HEK293 (cell line): ENCODE measurements around the gene RIC8B.

Experiments
- CTCF ChIA-PET: fragments of 350-600 bp; formaldehyde crosslinking; extraction: SDS; loops from one replicate; lab custom pipeline; 2021; ENCODE audit warnings: antibody characterized with exemption; lab: Yijun Ruan, JAX
- POLR2A ChIA-PET: fragments of 300-600 bp; formaldehyde crosslinking; extraction: SDS; loops from one replicate; lab custom pipeline; 2020; ENCODE audit warnings: antibody characterized with exemption, inconsistent platforms; lab: Yijun Ruan, JAX
- H3K27ac ChIP-seq: fragments of 200-500 bp; sonication (Bioruptor generic); 2 replicates; pipeline ENCODE4 v1.5.1; 2014; ENCODE audit warnings: low read depth, low read length, control low read depth, inconsistent platforms; ENCODE audit errors: extremely low read depth
- H3K36me3 ChIP-seq, 2 experiments: fragments of 200-500 bp in 1 of 2; sonication (Bioruptor generic) in 1 of 2; 1 replicate in 1 of 2; 2 replicates in 1 of 2; pipeline ENCODE4 v1.5.1; 2014 to 2017; ENCODE audit warnings: inconsistent platforms in 2 of 2, low read length in 2 of 2; ENCODE audit not compliant: control insufficient read depth in 2 of 2, insufficient read depth in 1 of 2
- H3K4me1 ChIP-seq: fragments of 200-500 bp; sonication (Bioruptor generic); 2 replicates; pipeline ENCODE4 v1.5.1; 2014; ENCODE audit warnings: mild to moderate bottlenecking, low read length, inconsistent platforms; ENCODE audit not compliant: control insufficient read depth, insufficient read depth
- H3K4me3 ChIP-seq: 2 replicates; pipeline ENCODE4 v1.5.1; 2011; ENCODE audit warnings: low read depth, mild to moderate bottlenecking, control low read depth, low read length, moderate library complexity
- H3K9me3 ChIP-seq: fragments of 200-500 bp; sonication (Bioruptor generic); 2 replicates; pipeline ENCODE4 v1.5.1; 2014; ENCODE audit warnings: low read depth, low read length, inconsistent platforms; ENCODE audit not compliant: control insufficient read depth, insufficient read depth
- KLF1 ChIP-seq: fragments of 450-650 bp; formaldehyde crosslinking; IDR thresholded peaks from 2 replicates; pipeline ENCODE4 v1.5.1; 2016; ENCODE audit warnings: missing biosample characterization, missing genetic modification characterization
- SETDB1 ChIP-seq: IDR thresholded peaks from one replicate; pipeline ENCODE4 v1.6.1; 2017; ENCODE audit warnings: mild to moderate bottlenecking, low read length, moderate library complexity, mixed read lengths; ENCODE audit not compliant: insufficient read length
- ZBTB21 ChIP-seq: fragments of 450-650 bp; formaldehyde crosslinking; IDR thresholded peaks from 2 replicates; pipeline ENCODE4 v1.5.1; 2017; ENCODE audit warnings: missing biosample characterization, missing genetic modification characterization
- ZNF10 ChIP-seq: fragments of 450-650 bp; formaldehyde crosslinking; IDR thresholded peaks from 2 replicates; pipeline ENCODE4 v1.5.1; 2017; ENCODE audit warnings: missing biosample characterization, missing genetic modification characterization
- ZNF140 ChIP-seq: fragments of 450-650 bp; formaldehyde crosslinking; IDR thresholded peaks from 2 replicates; pipeline ENCODE4 v1.5.1; 2016; ENCODE audit warnings: missing biosample characterization, missing genetic modification characterization
- ZNF169 ChIP-seq: fragments of 450-650 bp; formaldehyde crosslinking; IDR thresholded peaks from 2 replicates; pipeline ENCODE4 v1.5.1; 2016; ENCODE audit warnings: missing biosample characterization, missing genetic modification characterization
- ZNF664 ChIP-seq: fragments of 450-650 bp; formaldehyde crosslinking; IDR thresholded peaks from 2 replicates; pipeline ENCODE4 v1.5.1; 2016; ENCODE audit warnings: missing biosample characterization, missing genetic modification characterization
- ZNF777 ChIP-seq: fragments of 450-650 bp; formaldehyde crosslinking; IDR thresholded peaks from 2 replicates; pipeline ENCODE4 v1.5.1; 2017; ENCODE audit warnings: missing biosample characterization, missing genetic modification characterization, borderline replicate concordance
- ZSCAN30 ChIP-seq: fragments of 450-650 bp; IDR thresholded peaks from 2 replicates; pipeline ENCODE4 v1.5.1; 2018; ENCODE audit warnings: missing biosample characterization, mild to moderate bottlenecking, missing genetic modification characterization, moderate library complexity
- TF ChIP-seq, protein P1 (sequence below): fragments of 450-650 bp; formaldehyde crosslinking; IDR thresholded peaks from 2 replicates; pipeline ENCODE4 v1.5.1; 2016; ENCODE audit warnings: missing biosample characterization, missing genetic modification characterization
- TF ChIP-seq, protein P2 (sequence below): fragments of 450-650 bp; formaldehyde crosslinking; IDR thresholded peaks from 2 replicates; pipeline ENCODE4 v1.5.1; 2017; ENCODE audit warnings: missing biosample characterization, missing genetic modification characterization
- TF ChIP-seq, protein P3 (sequence below): fragments of 450-650 bp; formaldehyde crosslinking; IDR thresholded peaks from 2 replicates; pipeline ENCODE4 v1.5.1; 2016; ENCODE audit warnings: missing biosample characterization, missing genetic modification characterization
- TF ChIP-seq, protein P4 (sequence below): fragments of 450-650 bp; formaldehyde crosslinking; IDR thresholded peaks from 2 replicates; pipeline ENCODE4 v1.5.1; 2016; ENCODE audit warnings: missing biosample characterization, missing genetic modification characterization, low read depth

The RIC8B gene

DNA sequence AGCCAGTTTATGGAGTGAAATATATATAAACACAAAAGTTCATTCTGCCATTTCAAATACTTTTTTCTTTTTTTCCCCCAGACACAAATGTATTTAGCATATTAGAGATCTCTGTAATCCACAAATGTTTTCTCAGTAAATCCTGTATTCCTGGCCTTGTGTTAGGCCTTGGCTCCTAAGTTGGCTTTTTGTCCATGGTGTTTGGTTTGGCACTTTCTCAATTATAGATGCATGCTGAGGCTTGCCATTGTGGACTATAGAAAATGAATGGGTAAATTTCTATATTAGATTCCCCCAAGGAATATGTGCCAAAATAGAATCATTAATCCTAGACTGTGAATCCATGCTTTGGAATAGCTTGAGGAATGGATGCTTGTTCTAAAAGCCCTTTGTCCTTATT, 17.0 kb downstream of the RIC8B start:
- no peaks in the 10 kb centered on the region for H3K4me1 ChIP-seq
- TF ChIP-seq ZBTB21 (tag by site-specific recombination) (no peak), ZNF664 (tag by site-specific recombination) (no peak), KLF1 (tag by site-specific recombination) (no peak), ZNF777 (tag by site-specific recombination) (no peak), ZNF140 (no peak), ZNF10 (tag by site-specific recombination) (no peak)
- TF ChIP-seq, protein P1, sequence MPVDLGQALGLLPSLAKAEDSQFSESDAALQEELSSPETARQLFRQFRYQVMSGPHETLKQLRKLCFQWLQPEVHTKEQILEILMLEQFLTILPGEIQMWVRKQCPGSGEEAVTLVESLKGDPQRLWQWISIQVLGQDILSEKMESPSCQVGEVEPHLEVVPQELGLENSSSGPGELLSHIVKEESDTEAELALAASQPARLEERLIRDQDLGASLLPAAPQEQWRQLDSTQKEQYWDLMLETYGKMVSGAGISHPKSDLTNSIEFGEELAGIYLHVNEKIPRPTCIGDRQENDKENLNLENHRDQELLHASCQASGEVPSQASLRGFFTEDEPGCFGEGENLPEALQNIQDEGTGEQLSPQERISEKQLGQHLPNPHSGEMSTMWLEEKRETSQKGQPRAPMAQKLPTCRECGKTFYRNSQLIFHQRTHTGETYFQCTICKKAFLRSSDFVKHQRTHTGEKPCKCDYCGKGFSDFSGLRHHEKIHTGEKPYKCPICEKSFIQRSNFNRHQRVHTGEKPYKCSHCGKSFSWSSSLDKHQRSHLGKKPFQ (tag by site-specific recombination) = no peak
- TF ChIP-seq, protein P2, sequence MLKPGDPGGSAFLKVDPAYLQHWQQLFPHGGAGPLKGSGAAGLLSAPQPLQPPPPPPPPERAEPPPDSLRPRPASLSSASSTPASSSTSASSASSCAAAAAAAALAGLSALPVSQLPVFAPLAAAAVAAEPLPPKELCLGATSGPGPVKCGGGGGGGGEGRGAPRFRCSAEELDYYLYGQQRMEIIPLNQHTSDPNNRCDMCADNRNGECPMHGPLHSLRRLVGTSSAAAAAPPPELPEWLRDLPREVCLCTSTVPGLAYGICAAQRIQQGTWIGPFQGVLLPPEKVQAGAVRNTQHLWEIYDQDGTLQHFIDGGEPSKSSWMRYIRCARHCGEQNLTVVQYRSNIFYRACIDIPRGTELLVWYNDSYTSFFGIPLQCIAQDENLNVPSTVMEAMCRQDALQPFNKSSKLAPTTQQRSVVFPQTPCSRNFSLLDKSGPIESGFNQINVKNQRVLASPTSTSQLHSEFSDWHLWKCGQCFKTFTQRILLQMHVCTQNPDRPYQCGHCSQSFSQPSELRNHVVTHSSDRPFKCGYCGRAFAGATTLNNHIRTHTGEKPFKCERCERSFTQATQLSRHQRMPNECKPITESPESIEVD (tag by site-specific recombination) = no peak
- CTCF ChIA-PET = interaction anchor here (0.6 kb wide), 1 partner anchor 10 kb away, joined by 3 read pairs; no protein-coding TSS in a partner anchor
- POLR2A ChIA-PET = no interaction called here
- no peaks in the 10 kb centered on the region for H3K9me3 ChIP-seq
- H3K36me3 ChIP-seq = peaks cover 8 to 34% of the 10 kb centered on the region in 2 experiments; a peak in 2 of 3 replicates
- H3K27ac ChIP-seq = no peak overlapping the region
- H3K4me3 ChIP-seq = no peak overlapping the region

DNA sequence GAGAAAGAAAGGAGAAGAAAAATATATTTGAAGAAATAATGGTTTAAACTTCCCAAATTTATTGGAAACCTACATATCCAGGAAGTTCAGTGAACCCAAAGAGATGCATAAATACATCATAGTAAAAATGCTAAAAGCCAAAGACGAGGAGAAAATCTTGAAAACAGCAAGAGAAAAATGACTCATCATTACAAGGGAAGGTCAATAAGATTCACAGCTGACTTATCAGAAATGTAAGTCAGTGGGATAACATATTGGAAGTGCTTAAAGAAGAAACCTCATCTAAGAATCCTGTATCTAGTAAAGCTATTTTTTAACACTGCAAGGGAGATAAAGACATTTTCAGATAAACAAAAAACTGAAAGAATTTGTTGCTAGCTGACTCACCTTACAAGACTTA, 19.9 kb downstream of the RIC8B start:
- Histone ChIP-seq H3K9me3 (no peaks in the 10 kb centered on the region), H3K27ac (no peak overlapping the region), H3K36me3 (peaks cover 0 to 25% of the 10 kb centered on the region in 2 experiments; a peak in 1 of 3 replicates)
- CTCF ChIA-PET = interaction anchor here (0.6 kb wide), 1 partner anchor 82 kb away, joined by 3 read pairs; no protein-coding TSS in a partner anchor
- TF ChIP-seq SETDB1 = peak; percentile 31
- no peak for TF ChIP-seq ZSCAN30 (tag by site-specific recombination)
- TF ChIP-seq, protein P3, sequence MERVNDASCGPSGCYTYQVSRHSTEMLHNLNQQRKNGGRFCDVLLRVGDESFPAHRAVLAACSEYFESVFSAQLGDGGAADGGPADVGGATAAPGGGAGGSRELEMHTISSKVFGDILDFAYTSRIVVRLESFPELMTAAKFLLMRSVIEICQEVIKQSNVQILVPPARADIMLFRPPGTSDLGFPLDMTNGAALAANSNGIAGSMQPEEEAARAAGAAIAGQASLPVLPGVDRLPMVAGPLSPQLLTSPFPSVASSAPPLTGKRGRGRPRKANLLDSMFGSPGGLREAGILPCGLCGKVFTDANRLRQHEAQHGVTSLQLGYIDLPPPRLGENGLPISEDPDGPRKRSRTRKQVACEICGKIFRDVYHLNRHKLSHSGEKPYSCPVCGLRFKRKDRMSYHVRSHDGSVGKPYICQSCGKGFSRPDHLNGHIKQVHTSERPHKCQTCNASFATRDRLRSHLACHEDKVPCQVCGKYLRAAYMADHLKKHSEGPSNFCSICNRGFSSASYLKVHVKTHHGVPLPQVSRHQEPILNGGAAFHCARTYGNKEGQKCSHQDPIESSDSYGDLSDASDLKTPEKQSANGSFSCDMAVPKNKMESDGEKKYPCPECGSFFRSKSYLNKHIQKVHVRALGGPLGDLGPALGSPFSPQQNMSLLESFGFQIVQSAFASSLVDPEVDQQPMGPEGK = no peak
- TF ChIP-seq, all 188 proteins: peak for 1
- Histone ChIP-seq H3K4me3 (no peak overlapping the region), H3K4me1 (no peaks in the 10 kb centered on the region)
- POLR2A ChIA-PET = no interaction called here

DNA sequence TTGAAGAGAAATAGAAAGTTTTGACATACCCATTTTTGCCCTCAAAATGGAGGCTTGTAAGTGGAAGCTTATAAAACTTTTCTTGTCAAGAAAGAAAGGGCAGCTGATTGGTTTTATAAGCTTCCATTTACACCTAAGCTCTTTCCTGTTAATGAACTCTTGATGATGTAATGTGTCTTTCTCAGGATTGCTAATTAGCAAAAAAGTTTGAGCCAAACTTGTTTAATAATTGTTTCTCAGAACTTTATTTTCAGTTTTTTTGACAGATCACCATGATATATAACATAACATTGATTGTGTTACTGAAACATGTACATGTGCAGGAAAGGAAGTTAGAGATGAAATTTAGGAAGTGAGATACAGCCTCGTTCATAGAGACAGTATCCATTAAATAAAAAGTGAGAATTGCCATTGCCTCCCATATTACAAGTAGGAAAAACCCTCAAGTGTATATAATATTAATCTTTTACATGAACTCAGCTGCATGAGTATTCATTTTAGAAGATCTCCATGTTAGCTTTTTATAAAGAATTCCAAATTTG, 26.8 kb downstream of the RIC8B start:
- ChIA-PET CTCF (interaction anchor here (0.7 kb wide), 1 partner anchor 9 kb away, joined by 3 read pairs; no protein-coding TSS in a partner anchor), POLR2A (interaction anchor here (1.0 kb wide), 1 partner anchor 26 kb away, joined by 3 read pairs; no protein-coding TSS in a partner anchor)
- Histone ChIP-seq H3K4me1 (no peaks in the 10 kb centered on the region; the same call in 1 of the 2 replicates), H3K9me3 (no peaks in the 10 kb centered on the region), H3K36me3 (peaks cover 8 to 9% of the 10 kb centered on the region in 2 experiments; a peak in 1 of 3 replicates), H3K4me3 (no peak overlapping the region), H3K27ac (no peak overlapping the region)
- no peak for TF ChIP-seq ZNF169 (tag by site-specific recombination)
- TF ChIP-seq, protein P2 (tag by site-specific recombination) = peak; percentile 18; the same call in 1 of the 2 replicates
- TF ChIP-seq, protein P4, sequence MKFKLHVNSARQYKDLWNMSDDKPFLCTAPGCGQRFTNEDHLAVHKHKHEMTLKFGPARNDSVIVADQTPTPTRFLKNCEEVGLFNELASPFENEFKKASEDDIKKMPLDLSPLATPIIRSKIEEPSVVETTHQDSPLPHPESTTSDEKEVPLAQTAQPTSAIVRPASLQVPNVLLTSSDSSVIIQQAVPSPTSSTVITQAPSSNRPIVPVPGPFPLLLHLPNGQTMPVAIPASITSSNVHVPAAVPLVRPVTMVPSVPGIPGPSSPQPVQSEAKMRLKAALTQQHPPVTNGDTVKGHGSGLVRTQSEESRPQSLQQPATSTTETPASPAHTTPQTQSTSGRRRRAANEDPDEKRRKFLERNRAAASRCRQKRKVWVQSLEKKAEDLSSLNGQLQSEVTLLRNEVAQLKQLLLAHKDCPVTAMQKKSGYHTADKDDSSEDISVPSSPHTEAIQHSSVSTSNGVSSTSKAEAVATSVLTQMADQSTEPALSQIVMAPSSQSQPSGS (tag by site-specific recombination) = peak; percentile 45
